ENCODE data around the gene ARHGEF16. TPM values are rescaled to one million over a fixed set of nuclear protein-coding genes. Genes with fewer than 3 reads are reported as not detected.

ARHGEF16 gene
- total RNA-seq, 1 donor from 2014 or later = 1.7 TPM

GRCh38 chr1:3435666-3436065 is 18.8 kb upstream of the ARHGEF16 start:
- no peak for TF ChIP-seq CTCF (IDR thresholded peaks at IDR 0.05; ENCODE audit: unreplicated experiment)
- no peak for DNase-seq (ENCODE audit: low spot score)
- no peak overlapping the region for H3K27ac Mint-ChIP-seq (ENCODE audit: unreplicated experiment)
- H3K4me3 Mint-ChIP-seq (ENCODE audit: unreplicated experiment) = no peak overlapping the region
- no peaks in the 10 kb centered on the region for H3K36me3 Mint-ChIP-seq (ENCODE audit: low read depth, unreplicated experiment)
- H3K9me3 Mint-ChIP-seq (ENCODE audit: unreplicated experiment) = no peaks in the 10 kb centered on the region
- H3K4me1 Mint-ChIP-seq (ENCODE audit: unreplicated experiment) = no peaks in the 10 kb centered on the region
- peaks cover 19% of the 10 kb centered on the region for H3K27me3 Mint-ChIP-seq (ENCODE audit: unreplicated experiment)

- Mint-ChIP-seq H3K9me3 (ENCODE audit: unreplicated experiment) (no peaks in the 10 kb centered on the region), H3K36me3 (ENCODE audit: low read depth, unreplicated experiment) (no peaks in the 10 kb centered on the region), H3K4me1 (ENCODE audit: unreplicated experiment) (no peaks in the 10 kb centered on the region), H3K4me3 (ENCODE audit: unreplicated experiment) (no peak overlapping the region), H3K27me3 (ENCODE audit: unreplicated experiment) (peaks cover 19% of the 10 kb centered on the region), H3K27ac (ENCODE audit: unreplicated experiment) (no peak overlapping the region)
- no peak for TF ChIP-seq CTCF (IDR thresholded peaks at IDR 0.05; ENCODE audit: unreplicated experiment)
- no peak for DNase-seq (ENCODE audit: low spot score)
These were observed 18.0 kb upstream of the ARHGEF16 start for GRCh38 chr1:3436451-3436850.

- Mint-ChIP-seq H3K27me3 (ENCODE audit: unreplicated experiment) (peaks cover 18% of the 10 kb centered on the region), H3K4me1 (ENCODE audit: unreplicated experiment) (no peaks in the 10 kb centered on the region), H3K27ac (ENCODE audit: unreplicated experiment) (no peak overlapping the region)
These were observed 17.6 kb upstream of the ARHGEF16 start for GRCh38 chr1:3436901-3437300.

GRCh38 chr1:3438661-3439180 is 15.7 kb upstream of the ARHGEF16 start:
- no peak for DNase-seq (ENCODE audit: low spot score)
- TF ChIP-seq CTCF (IDR thresholded peaks at IDR 0.05; ENCODE audit: unreplicated experiment) = no peak
- Mint-ChIP-seq H3K4me3 (ENCODE audit: unreplicated experiment) (no peak overlapping the region), H3K27me3 (ENCODE audit: unreplicated experiment) (peaks cover 23% of the 10 kb centered on the region), H3K27ac (ENCODE audit: unreplicated experiment) (no peak overlapping the region), H3K4me1 (ENCODE audit: unreplicated experiment) (no peaks in the 10 kb centered on the region), H3K36me3 (ENCODE audit: low read depth, unreplicated experiment) (no peaks in the 10 kb centered on the region), H3K9me3 (ENCODE audit: unreplicated experiment) (no peaks in the 10 kb centered on the region)

More at GRCh38 chr1:3436901-3437300, 17.6 kb upstream of the ARHGEF16 start:
- no peak for TF ChIP-seq CTCF (IDR thresholded peaks at IDR 0.05; ENCODE audit: unreplicated experiment)
- Mint-ChIP-seq H3K9me3 (ENCODE audit: unreplicated experiment) (no peaks in the 10 kb centered on the region), H3K4me3 (ENCODE audit: unreplicated experiment) (no peak overlapping the region), H3K36me3 (ENCODE audit: low read depth, unreplicated experiment) (no peaks in the 10 kb centered on the region)
- no peak for DNase-seq (ENCODE audit: low spot score)

- Mint-ChIP-seq H3K27me3 (ENCODE audit: unreplicated experiment) (peaks cover 23% of the 10 kb centered on the region), H3K4me1 (ENCODE audit: unreplicated experiment) (no peaks in the 10 kb centered on the region)
- DNase-seq (ENCODE audit: low spot score) = no peak
These were observed 14.8 kb upstream of the ARHGEF16 start for GRCh38 chr1:3439346-3440299.

More at GRCh38 chr1:3439346-3440299, 14.8 kb upstream of the ARHGEF16 start:
- Mint-ChIP-seq H3K27ac (ENCODE audit: unreplicated experiment) (no peak overlapping the region), H3K4me3 (ENCODE audit: unreplicated experiment) (no peak overlapping the region), H3K36me3 (ENCODE audit: low read depth, unreplicated experiment) (no peaks in the 10 kb centered on the region), H3K9me3 (ENCODE audit: unreplicated experiment) (no peaks in the 10 kb centered on the region)
- no peak for TF ChIP-seq CTCF (IDR thresholded peaks at IDR 0.05; ENCODE audit: unreplicated experiment)

Measured in endothelial cell (in vitro differentiated cells).